ENCODE data around the gene MTMR12.
"Not testable (repeated sequence)": the region's sequence is repeated elsewhere in the genome, so short reads cannot be mapped to it uniquely, and the experiment has no call there.

DNA sequence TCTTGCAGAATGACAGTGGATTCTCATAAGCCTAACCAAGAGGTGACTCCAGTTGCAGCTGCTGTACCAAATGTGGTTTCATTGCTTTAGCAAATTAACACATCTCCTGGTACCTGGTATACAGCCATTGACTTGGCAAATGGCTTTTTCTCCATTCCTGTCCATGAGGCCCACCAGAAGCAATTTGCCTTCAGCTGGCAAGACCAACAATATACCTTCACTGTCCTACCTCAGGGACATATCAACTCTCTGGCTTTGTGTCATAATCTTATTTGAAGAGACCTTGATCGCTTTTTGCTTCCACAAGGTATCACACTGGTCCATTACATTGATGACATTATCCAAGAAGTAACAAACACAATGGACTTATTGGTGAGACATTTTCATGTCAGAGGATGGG, 22.8 kb downstream of the MTMR12 start:
- TF ChIP-seq, protein P1, sequence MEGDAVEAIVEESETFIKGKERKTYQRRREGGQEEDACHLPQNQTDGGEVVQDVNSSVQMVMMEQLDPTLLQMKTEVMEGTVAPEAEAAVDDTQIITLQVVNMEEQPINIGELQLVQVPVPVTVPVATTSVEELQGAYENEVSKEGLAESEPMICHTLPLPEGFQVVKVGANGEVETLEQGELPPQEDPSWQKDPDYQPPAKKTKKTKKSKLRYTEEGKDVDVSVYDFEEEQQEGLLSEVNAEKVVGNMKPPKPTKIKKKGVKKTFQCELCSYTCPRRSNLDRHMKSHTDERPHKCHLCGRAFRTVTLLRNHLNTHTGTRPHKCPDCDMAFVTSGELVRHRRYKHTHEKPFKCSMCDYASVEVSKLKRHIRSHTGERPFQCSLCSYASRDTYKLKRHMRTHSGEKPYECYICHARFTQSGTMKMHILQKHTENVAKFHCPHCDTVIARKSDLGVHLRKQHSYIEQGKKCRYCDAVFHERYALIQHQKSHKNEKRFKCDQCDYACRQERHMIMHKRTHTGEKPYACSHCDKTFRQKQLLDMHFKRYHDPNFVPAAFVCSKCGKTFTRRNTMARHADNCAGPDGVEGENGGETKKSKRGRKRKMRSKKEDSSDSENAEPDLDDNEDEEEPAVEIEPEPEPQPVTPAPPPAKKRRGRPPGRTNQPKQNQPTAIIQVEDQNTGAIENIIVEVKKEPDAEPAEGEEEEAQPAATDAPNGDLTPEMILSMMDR (conservative IDR thresholded peaks at IDR 0.05 in 1 of 2, IDR thresholded peaks at IDR 0.05 in 1 of 2; ENCODE audit: low read depth in 1 of 2, low read length in 2 of 2), result not testable (repeated sequence)
- not testable (repeated sequence) for TF ChIP-seq EZH2 (IDR thresholded peaks at IDR 0.05; ENCODE audit: low read length, missing control alignments)

Data from fibroblast of lung (primary cell).